Adrenal gland (tissue), 5 donors: ENCODE measurements around the gene GPC6.

ENCODE experiments used
- CTCF ChIP-seq, 6 experiments: fragments of 450-650 bp in 4 of 6; fragments of 200-600 bp in 2 of 6; sonication (generic) in 1 of 6; IDR thresholded peaks; 1 replicate in 5 of 6; 2 replicates in 1 of 6; pipeline versions ENCODE4 v1.5.1 to v1.8.0; 2016 to 2021; ENCODE audit warnings: antibody characterized with exemption in 6 of 6, mild to moderate bottlenecking in 2 of 6, moderate library complexity in 1 of 6
- POLR2A ChIP-seq, 2 donors: fragments of 450-650 bp; IDR thresholded peaks; one replicate each; pipeline ENCODE4 v1.6.1; 2017; ENCODE audit warnings: antibody characterized with exemption in 2 of 2, mild to moderate bottlenecking in 2 of 2, moderate library complexity in 1 of 2
- donor health status: DM: no; HTN: no; CAD: no.

GRCh38 chr13:93778548-93778947 is 551.9 kb downstream of the GPC6 start:
- no peak for TF ChIP-seq CTCF (IDR thresholded peaks at IDR 0.05)
- TF ChIP-seq POLR2A (IDR thresholded peaks at IDR 0.05), result no peak
